A549 treated with AZD9567 at 1 μM for 4 hours (cell line): ENCODE data around the gene CTBP2. TPM values are rescaled to one million over a fixed set of nuclear protein-coding genes. Genes with fewer than 3 reads are reported as not detected.

ENCODE experiments used
- total RNA-seq: library from RNA; stranded (reverse); fragments of 200-300 nt; extraction: Qiagen RNA extraction; gene quantifications from 5 replicates; pipeline ENCODE4 v1.2.3, GENCODE V29; 2022; ENCODE audit not compliant: insufficient read depth

CTBP2 gene
- 98.2 to 110 TPM (median 104 TPM) in 5 replicates for total RNA-seq

GRCh38 chr10:125159932-125160855 is at the start of gene CTBP2:
Gene CTBP2 (minus strand): TSS chr10:125160563.

DNA sequence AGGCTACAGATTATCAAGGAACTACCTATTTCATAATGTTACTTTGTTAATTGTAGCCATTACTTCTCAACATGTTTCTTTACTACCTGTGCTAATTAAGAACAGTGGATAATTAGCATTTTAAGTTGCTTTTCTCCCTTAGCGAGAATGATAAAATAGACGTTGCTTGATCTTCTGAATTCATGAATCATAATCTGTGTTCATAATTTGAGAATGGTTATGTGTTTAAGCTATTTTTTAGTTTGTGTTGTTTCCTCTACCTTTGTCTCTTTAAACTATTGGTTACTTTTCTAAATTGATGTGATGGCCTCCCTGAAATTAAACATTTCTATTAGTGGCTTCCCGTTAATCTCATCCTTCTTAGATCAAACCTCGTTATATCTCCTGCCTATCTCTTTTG is 218.5 kb downstream of the CTBP2 start, which contains the start of gene ZRANB1:
Gene ZRANB1, plus strand, starts transcription at position 301 of the 400 bp plus-strand sequence. CDS start 371 bp downstream, outside the sequence.

Other genes starting within 250 kb of the CTBP2 start
- 7.3 to 14.8 TPM (median 9.7 TPM) in 5 replicates for gene ZRANB1, start 218.4 kb downstream of the CTBP2 start, total RNA-seq